ENCODE measurements around the gene IBA57.
A peak's percentile ranks its signal among the peaks of the same experiment; 100 is the strongest.

The IBA57 gene

DNA sequence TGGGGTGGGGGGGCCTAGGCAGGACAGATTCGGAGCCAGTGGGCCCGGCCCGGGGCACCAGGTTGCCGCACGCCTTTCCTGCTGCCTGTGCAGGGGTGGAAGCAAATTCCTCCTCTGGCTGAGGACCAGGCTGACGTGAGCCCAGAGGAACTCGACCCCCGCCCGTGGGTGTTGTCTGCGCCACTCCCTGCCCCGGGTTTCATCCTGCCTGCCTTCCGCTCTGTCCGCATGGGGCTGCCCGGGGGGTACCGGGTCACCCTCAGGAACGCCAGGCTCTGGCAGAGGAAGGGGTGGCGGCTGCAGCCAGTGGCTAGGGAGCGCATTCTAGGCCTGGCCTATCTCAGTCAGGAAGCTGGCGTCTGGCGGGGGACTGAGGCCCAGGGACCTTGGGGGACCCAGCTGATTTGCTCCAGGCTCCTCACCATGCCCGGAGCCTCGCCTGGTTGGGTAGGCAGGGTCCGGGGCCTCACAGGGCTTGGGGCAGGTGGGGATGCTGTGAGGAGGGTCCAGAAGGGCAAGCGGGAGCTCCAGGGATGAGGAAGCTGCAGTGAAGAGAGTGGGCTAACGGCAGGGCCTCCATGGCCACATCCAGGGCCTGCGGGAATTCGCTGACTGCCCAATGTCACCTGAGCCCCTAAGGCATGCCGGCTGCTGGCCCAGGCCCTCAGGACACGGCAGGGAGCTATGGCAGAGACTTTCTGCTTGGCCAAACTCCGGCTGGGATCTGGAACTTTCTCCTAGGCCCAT lies 2.4 kb upstream of the IBA57 start:
- H3K27ac ChIP-seq = no peak overlapping the region
- no peak for TF ChIP-seq ZFX (IDR thresholded peaks at IDR 0.05; ENCODE audit: borderline replicate concordance)
- TF ChIP-seq, protein P1, sequence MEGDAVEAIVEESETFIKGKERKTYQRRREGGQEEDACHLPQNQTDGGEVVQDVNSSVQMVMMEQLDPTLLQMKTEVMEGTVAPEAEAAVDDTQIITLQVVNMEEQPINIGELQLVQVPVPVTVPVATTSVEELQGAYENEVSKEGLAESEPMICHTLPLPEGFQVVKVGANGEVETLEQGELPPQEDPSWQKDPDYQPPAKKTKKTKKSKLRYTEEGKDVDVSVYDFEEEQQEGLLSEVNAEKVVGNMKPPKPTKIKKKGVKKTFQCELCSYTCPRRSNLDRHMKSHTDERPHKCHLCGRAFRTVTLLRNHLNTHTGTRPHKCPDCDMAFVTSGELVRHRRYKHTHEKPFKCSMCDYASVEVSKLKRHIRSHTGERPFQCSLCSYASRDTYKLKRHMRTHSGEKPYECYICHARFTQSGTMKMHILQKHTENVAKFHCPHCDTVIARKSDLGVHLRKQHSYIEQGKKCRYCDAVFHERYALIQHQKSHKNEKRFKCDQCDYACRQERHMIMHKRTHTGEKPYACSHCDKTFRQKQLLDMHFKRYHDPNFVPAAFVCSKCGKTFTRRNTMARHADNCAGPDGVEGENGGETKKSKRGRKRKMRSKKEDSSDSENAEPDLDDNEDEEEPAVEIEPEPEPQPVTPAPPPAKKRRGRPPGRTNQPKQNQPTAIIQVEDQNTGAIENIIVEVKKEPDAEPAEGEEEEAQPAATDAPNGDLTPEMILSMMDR (IDR thresholded peaks at IDR 0.05) = no peak

DNA sequence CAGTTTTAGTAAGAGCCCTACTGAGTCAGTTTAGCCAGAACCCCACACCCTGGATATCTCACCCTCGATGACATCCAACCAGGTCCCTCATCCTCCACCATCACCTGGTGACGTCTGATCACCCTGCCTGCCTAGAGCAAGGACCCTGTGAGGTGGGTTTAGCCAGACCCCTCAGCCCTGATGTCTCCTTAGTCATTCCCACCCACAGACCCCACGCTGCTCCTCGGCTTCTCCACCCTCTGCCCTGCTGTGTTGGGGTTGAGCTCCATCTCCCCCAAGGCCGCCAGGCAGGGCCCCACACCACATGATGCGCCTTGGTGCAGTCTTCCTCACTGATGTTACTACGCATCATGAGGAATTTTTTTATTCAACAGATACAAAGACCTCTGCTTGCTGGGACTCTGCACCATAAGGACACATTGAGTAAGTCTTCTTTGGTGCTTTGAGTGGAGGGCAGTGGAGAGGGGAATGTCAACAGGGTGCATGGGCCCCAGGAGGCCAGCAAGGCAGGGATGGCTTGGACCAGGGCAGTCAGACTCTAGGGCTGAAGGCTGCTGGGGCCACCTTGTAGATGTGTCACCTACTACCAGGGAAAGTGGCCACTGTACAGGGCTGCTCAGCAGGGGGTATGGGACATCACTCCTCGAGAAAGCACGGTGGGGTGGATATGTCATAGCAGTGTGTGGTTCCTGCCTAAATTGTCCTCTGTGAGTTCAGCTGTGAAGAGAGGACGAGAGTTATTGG lies 1.7 kb upstream of the IBA57 start:
- no peak for TF ChIP-seq ZFX (IDR thresholded peaks at IDR 0.05; ENCODE audit: borderline replicate concordance)
- TF ChIP-seq, protein P1 (IDR thresholded peaks at IDR 0.05) = no peak
- H3K27ac ChIP-seq = peak overlapping the region; percentile 96; the same call in 1 of the 2 replicates

DNA sequence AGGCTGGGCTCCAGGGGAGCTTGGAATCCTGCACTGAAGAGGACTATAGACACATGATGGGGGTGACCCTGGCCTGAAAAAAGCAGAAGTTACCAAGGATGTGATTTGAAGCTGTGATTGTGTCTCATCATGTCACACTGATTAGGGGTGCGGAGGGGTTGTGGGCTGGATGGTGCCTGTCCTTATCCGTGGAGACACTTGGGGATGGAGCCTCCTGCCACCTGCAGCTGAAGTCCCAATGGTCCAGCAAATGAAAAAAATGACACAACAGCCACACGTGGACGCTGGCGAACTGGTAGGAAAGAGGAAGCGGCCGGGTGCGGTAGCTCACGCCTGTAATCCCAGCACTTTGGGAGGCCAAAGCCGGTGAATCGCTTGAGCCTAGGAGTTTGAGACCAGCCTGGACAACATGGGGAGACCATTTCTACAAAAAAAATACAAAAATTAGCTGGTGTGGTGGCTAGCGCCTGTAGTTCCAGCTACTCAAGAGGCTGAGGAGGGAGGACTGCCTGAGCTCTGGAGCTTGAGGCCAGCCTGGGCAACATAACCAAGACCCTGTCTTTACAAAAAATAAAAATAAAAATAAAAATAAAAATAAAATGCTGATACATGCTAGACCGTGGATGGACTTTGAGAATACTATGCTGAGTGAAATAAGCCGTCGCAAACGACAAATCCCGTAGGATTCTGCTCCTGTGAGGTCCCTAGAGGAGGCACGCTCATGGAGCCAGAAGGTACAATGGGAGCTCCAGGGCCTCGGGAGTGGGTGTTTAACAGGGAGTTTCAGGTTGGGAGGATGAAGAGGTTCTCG lies 838 bp upstream of the IBA57 start:
- TF ChIP-seq ZFX (IDR thresholded peaks at IDR 0.05; ENCODE audit: borderline replicate concordance) = no peak
- TF ChIP-seq, protein P1 (IDR thresholded peaks at IDR 0.05) = no peak
- peak overlapping the region; percentile 96 for H3K27ac ChIP-seq

DNA sequence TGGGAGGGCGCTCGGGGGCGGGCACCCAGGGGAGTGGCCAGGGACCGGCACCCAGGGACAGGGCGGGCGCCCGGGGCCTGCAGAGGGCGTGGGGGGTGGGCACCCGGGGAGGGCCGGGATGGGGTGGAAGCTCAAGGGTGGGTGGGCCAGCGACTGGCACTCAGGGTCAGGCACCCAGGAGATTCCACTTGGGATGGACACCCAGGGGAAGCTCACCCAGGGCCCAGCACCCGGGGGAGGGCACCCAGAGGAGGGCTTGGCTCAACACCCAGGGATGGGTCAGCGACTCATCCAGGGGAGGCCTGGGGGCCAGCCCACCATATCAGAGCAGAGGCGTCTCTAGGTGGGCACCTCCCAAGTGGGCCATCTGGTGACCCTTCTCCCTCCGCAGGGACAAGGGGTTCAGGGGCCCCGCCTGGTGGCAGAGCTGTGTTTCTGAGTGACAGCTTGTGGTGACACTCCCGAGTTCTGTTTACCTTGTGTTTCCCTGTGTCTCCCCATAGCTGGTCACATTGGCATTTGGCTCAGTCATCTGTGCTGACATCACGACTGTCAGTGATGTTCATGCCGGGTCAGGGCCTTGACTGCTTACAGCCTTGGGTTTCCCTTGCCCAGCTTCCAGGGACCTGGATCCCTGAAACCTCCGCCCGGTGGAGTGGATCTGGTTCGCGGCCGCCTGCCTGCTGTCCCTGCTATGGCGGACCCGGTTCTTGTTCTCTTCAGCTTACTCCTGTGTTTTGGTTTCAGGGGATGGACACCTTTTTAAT lies 749 bp downstream of the IBA57 start:
- H3K27ac ChIP-seq = peak overlapping the region; percentile 96
- TF ChIP-seq ZFX (IDR thresholded peaks at IDR 0.05; ENCODE audit: borderline replicate concordance) = no peak
- TF ChIP-seq, protein P1 (IDR thresholded peaks at IDR 0.05) = no peak

DNA sequence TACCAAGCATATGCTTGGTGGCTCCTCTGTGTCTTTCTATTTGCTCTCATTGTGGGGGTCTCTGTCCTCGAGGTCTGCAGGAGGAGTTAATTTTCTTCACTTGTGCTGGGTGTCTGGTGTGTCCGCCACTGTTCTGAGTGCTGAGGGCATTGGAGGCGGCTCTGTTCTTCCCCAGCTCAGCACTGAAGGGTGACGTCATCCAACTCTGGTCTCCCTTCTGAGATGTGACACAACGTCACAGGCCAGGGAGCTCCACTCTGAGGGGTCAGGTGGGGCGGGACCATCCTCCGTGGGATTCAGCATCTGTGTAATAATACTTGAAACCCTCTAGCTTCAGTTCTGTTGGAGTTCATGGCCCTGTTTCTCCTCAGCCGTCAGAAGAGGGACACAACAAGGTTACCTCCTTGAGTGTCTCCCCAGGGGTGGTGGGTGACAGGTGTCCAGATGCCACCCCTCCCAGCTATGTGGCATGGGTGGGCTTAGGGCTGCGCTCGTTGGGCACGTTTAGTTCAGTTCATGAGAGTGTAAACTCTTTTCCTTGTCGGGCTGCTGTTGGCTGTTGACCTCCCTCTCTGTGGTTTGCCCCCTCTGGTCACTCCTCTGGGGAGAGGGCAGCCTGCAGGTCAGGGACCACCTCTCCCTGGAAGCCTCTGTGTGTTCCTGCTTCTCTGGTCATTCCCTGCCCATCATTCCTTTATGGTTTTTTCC lies 3.1 kb downstream of the IBA57 start:
- no peak overlapping the region for H3K27ac ChIP-seq
- TF ChIP-seq ZFX (IDR thresholded peaks at IDR 0.05; ENCODE audit: borderline replicate concordance) = no peak
- TF ChIP-seq, protein P1 (IDR thresholded peaks at IDR 0.05) = no peak

DNA sequence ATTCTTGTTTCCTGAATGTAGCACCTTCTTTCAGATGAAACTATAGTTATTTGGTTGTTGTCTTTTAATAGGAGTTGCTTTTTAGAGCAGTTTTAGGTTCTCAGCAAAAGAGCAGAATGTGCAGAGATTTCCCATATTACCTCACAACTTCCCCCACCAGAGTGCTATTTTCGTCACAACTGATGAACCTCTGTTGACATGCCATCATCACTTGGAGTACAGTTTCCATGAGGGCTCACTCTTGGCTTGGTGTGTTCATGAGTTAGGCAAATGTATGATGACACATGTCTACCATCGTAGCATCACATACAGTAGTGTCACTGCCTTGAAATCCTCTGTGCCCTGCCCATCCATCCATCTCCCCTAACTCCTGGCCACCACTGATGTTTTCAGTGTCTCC lies 3.7 kb downstream of the IBA57 start:
- TF ChIP-seq, protein P1 (IDR thresholded peaks at IDR 0.05) = no peak
- no peak for TF ChIP-seq ZFX (IDR thresholded peaks at IDR 0.05; ENCODE audit: borderline replicate concordance)

More for the DNA sequence above, 3.7 kb downstream of the IBA57 start:
- H3K27ac ChIP-seq = no peak overlapping the region

All from 22Rv1 (cell line).